ENCODE results near the gene KCNC1.
A peak's percentile ranks its signal among the peaks of the same experiment; 100 is the strongest.

KCNC1 gene

GRCh38 chr11:17714870-17715269, 19.7 kb upstream of the KCNC1 start:
- DNase-seq (ENCODE audit: low spot score): no peak

GRCh38 chr11:17716807-17717206, 17.8 kb upstream of the KCNC1 start:
- no peak for DNase-seq (ENCODE audit: low spot score)

- DNase-seq (ENCODE audit: low spot score): no peak
These were observed 16.6 kb upstream of the KCNC1 start for GRCh38 chr11:17718015-17718414.

- DNase-seq (ENCODE audit: low spot score): no peak
These were observed 16.0 kb upstream of the KCNC1 start for GRCh38 chr11:17718510-17718962.

GRCh38 chr11:17719028-17719937, 15.3 kb upstream of the KCNC1 start, which contains the start of gene MYOD1:
TSS of gene MYOD1 (plus strand) at chr11:17719571. CDS start at chr11:17719783, 212 bp downstream.
- DNase-seq (ENCODE audit: low spot score): no peak

- no peak for DNase-seq (ENCODE audit: low spot score)
These were observed 14.4 kb upstream of the KCNC1 start for GRCh38 chr11:17719938-17720795.

GRCh38 chr11:17720796-17721171, 13.8 kb upstream of the KCNC1 start:
- DNase-seq (ENCODE audit: low spot score): no peak

- no peak for DNase-seq (ENCODE audit: low spot score)
These were observed 13.2 kb upstream of the KCNC1 start for GRCh38 chr11:17721242-17721999.

GRCh38 chr11:17722000-17722643, 12.5 kb upstream of the KCNC1 start:
- DNase-seq (ENCODE audit: low spot score): no peak

GRCh38 chr11:17724020-17724908, 10.3 kb upstream of the KCNC1 start:
- DNase-seq (ENCODE audit: low spot score): no peak

- DNase-seq (ENCODE audit: low spot score): no peak
These were observed 9.4 kb upstream of the KCNC1 start for GRCh38 chr11:17725174-17725573.

- DNase-seq (ENCODE audit: low spot score): no peak
These were observed 4.4 kb upstream of the KCNC1 start for GRCh38 chr11:17730137-17730536.

- peak; percentile 72 for DNase-seq (ENCODE audit: low spot score)
These were observed 3.7 kb upstream of the KCNC1 start for GRCh38 chr11:17730608-17731462.

- DNase-seq (ENCODE audit: low spot score): no peak
These were observed 1.3 kb upstream of the KCNC1 start for GRCh38 chr11:17733261-17733660.

GRCh38 chr11:17734986-17735817, 621 bp downstream of the KCNC1 start:
- DNase-seq (ENCODE audit: low spot score): no peak

- no peak for DNase-seq (ENCODE audit: low spot score)
These were observed 1.4 kb downstream of the KCNC1 start for GRCh38 chr11:17735818-17736578.

- DNase-seq (ENCODE audit: low spot score): no peak
These were observed 2.0 kb downstream of the KCNC1 start for GRCh38 chr11:17736579-17736893.
